ENCODE results near the gene GBE1. TPM values are rescaled to one million over a fixed set of nuclear protein-coding genes. Genes with fewer than 3 reads are reported as not detected.

Gene GBE1
- total RNA-seq, 1 donor from 2014 or later, result 102 TPM

- intact Hi-C loops (cut with DNase I), result no loop called here
- no peak for DNase-seq (ENCODE audit: low spot score)
Observed at GRCh38 chr3:81718311-81718710, 43.1 kb downstream of the GBE1 start.

DNA sequence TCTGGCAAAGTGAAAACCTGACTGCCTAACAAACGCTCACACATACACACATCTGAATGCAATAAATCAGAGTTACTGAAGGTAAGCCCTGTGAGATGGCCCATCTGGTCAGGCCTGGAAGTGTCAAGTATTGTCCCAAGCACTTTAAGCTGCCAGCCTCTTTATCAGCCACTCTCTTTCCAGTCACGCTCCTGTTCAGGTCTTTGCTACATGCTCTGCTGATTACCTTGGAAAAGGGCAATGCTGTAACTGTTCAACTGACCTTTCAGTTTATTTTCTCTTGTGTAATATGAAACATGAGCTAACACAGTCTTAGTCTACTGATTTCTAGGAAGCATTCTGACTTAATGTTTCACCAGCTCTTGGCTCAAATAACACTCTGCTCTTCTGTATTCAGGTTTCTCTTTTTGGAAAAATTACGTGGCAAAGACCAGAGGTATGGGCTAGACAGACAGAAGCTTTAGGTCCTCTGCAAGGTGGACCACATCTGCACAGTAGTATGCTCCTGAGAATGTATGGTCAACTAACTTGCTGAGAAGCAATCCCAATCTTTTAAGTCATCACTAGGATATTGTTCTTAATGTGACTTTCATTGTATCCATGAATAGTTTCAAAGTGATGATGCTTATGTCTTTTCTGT is 44.5 kb downstream of the GBE1 start:
- intact Hi-C loops (cut with DNase I), result loop anchor here (2.0 kb wide), 1 partner anchor 44 kb away; the partner anchor contains the start of gene GBE1
- no peak for DNase-seq (ENCODE audit: low spot score)

GRCh38 chr3:81713031-81713430 is 48.4 kb downstream of the GBE1 start:
- intact Hi-C loops (cut with DNase I), result no loop called here
- DNase-seq (ENCODE audit: low spot score), result no peak

DNA sequence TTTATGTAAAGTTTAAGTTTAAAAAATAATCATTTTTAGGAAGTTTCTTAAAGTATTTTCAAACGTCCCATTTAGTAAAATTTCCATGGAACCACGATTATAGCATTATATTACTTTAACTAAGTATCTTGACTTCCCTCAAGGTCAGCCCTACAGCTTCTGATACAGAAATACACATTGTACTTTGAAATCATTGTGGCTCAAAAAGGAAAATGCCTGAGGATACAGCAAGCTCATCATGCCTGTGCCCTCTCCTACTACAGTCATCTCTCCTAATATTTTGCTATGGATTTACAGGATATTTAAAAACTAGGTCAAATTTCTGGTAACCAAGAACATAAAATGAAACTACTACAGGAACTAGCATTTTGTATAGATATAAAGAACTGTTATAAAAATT is 51.8 kb downstream of the GBE1 start:
- no peak for DNase-seq (ENCODE audit: low spot score)
- intact Hi-C loops (cut with DNase I), result no loop called here

GRCh38 chr3:81707996-81708395 is 53.4 kb downstream of the GBE1 start:
- intact Hi-C loops (cut with DNase I), result no loop called here
- DNase-seq (ENCODE audit: low spot score), result no peak

DNA sequence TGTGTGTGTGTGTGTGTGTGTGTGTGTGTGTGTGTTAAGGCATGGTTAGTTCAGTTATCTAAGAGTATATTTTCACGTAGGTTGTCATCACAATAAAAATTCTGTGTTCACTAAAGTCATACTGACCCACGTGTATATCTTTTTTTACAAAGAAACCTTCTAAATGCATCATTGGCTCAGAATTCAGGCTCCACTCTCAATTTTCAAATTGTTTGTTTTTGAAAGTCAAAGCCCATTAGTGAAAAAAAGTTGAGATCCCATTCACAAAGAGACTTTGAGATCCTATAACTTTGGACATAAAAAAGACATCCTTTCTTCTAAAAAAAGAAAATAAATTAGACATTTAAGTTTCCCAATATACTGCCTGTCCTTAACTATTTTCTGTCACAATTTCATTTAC is 59.3 kb downstream of the GBE1 start:
- intact Hi-C loops (cut with DNase I), result no loop called here
- DNase-seq (ENCODE audit: low spot score), result no peak

GRCh38 chr3:81699536-81700320 is 61.7 kb downstream of the GBE1 start:
- DNase-seq (ENCODE audit: low spot score), result no peak
- intact Hi-C loops (cut with DNase I), result no loop called here

DNA sequence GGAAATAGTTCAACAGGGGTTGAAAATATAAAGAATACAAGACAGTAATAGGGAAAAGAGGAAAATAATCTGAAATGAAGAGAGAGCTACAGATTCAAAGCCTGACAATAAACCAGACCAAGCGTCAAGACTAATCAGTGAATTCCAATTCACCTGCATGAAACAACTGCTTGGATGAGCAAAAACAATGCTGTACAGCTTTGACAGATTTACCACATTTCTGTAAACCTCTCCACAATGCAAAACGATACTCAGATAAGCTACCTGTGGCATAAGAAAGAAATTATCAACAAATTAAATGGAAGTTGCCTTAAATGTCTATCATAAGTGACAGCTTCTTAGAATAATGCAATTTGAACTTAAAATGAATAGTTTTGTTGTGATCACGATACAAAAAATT is 65.4 kb downstream of the GBE1 start:
- no peak for DNase-seq (ENCODE audit: low spot score)
- intact Hi-C loops (cut with DNase I), result no loop called here

DNA sequence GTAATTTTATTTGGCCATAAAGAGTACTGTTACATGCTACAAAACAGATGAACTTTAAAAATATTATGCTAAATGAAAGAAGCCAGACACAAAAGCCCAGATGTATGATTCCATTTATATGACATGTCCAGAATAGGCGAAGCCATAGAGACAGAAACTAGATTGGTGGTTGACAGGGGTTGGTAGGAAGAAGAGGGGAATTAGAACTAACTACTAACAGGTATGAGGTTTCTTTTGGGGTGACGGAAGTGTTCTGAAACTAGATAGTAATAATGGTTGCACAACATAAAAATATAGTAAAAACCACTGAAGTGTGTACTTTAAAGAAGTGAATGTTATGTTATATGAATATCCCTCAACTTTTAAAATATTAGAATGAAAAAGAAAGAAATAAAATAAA is 66.1 kb downstream of the GBE1 start:
- no peak for DNase-seq (ENCODE audit: low spot score)
- intact Hi-C loops (cut with DNase I), result no loop called here

DNA sequence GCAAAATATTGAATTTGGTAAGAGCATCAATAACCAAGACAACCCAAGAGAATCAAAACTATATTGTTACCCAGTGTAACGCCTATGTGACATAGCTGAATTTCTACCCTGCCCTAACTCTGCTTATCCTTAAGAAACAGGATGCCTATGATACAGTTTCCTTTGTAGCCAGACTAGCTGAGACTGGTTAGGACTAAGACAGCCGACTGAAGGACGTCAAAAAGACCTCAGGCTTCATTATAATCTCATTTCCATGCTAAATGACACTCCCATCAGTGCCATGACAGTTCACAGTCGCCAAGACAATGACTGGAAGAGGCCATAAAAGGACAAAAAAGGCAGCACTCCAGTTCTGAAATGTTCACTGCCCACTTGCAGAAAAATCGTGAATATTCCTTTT is 66.8 kb downstream of the GBE1 start:
- no peak for DNase-seq (ENCODE audit: low spot score)
- intact Hi-C loops (cut with DNase I), result no loop called here

DNA sequence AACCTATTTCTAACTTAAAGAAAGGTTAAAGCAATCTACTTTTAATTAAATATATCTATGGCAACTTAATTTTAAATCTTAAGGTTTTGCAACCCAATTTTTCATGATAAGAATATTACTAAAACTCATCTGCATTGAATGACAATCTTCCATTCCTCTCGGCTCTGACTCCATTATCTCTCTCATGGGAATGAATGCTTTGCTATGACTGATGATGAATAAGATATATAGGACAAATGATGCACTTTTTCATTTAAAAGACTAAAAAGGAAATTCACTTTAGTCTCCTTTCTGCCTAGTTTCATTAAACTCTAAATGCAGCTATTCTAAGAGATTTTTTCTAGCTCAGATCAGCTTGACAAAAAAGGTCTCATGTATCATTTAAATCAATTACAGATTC is 68.7 kb downstream of the GBE1 start:
- no peak for DNase-seq (ENCODE audit: low spot score)
- intact Hi-C loops (cut with DNase I), result no loop called here

DNA sequence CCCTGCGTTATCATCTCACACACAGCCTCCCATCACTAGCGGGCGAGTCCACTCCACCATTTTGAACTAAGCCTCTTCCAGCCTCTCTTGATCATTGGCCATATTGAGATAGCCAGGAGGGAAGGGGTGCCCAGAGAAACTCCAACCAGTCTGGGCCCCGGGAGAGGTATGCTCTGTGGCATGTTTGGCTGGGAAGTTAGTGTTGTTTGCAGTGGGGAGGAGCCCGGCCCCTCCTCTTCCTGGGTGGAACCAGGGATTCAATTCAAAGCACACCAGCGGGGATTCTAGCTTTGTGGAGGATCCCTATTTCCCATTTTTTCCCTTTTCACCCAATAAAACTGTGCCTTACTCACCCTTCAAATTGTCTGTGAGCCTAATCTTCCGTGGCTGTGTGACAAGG is 71.8 kb downstream of the GBE1 start:
- DNase-seq (ENCODE audit: low spot score), result no peak
- intact Hi-C loops (cut with DNase I), result no loop called here

- intact Hi-C loops (cut with DNase I), result no loop called here
Observed at GRCh38 chr3:81684751-81685395, 76.6 kb downstream of the GBE1 start.

GRCh38 chr3:81676706-81677456 is 84.6 kb downstream of the GBE1 start:
- intact Hi-C loops (cut with DNase I), result no loop called here
- DNase-seq (ENCODE audit: low spot score), result no peak

More at GRCh38 chr3:81684751-81685395, 76.6 kb downstream of the GBE1 start:
- DNase-seq (ENCODE audit: low spot score), result no peak

DNA sequence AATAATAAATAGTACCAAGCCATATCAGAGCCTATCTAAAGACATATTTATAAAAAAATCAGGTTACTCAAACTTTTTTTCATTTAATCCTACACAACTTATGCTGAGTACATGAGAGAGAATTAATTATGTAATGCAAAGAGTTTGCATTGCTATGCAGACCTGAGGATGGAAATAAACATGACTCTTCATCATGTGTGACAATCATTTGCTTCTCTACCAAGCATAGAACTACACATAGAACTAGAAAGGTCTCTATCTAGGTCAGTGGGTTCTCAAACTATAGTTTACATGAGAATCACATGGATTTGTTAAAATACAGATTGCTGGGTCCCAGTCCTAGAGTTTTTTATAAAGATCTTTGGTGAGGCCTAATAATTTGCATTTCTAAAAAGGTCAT is 86.8 kb downstream of the GBE1 start:
- no peak for DNase-seq (ENCODE audit: low spot score)
- intact Hi-C loops (cut with DNase I), result no loop called here

DNA sequence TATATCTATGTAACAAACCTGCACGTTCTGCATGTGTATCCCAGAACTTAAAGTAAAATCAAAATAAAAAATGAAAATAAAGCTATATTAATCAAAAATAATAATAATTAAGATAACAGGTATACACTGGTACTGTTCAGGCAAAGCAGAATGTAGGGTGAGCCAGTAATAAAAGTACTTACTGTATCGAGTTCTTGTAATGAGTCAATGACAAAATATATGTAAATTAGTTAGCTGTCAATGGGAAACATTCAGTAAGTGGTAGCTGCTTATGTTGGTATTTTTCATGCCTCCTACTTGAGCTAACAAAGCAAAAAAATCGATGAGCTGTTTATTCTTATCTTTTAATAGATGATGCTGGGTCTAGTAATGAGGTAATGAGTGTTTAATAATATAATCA is 93.2 kb downstream of the GBE1 start:
- DNase-seq (ENCODE audit: low spot score), result no peak
- intact Hi-C loops (cut with DNase I), result loop anchor here (5.0 to 10.0 kb wide), 3 partner anchors 94 to 464 kb away; partner anchors contain the start of gene GBE1

- intact Hi-C loops (cut with DNase I), result loop anchor here (5.0 to 10.0 kb wide), 3 partner anchors 96 to 466 kb away; partner anchors contain the start of gene GBE1
Observed at GRCh38 chr3:81666502-81667121, 94.8 kb downstream of the GBE1 start.

GRCh38 chr3:81663114-81663513 is 98.3 kb downstream of the GBE1 start:
- no peak for DNase-seq (ENCODE audit: low spot score)
- intact Hi-C loops (cut with DNase I), result loop anchor here (10.0 kb wide), 1 partner anchor 252 kb away; no protein-coding TSS in a partner anchor

More at GRCh38 chr3:81666502-81667121, 94.8 kb downstream of the GBE1 start:
- no peak for DNase-seq (ENCODE audit: low spot score)

DNA sequence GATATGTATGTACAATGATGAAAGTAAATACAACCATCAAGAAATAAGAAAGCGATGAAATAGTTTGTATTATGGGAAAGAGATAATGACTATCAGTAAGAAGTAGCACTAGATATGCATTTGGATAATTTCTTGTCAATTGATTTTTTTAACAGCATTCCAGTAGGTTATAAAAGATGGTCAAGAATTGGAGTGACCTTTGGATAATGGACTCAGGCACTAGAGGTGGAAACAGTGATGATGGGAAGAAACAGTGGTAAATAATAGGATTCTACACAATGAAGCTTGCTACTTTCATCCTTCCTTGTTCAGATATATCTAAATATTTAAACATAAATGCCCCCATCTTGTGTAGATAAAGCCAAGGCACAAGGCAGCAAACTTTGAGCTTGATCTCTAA is 101.4 kb downstream of the GBE1 start:
- intact Hi-C loops (cut with DNase I), result loop anchor here (10.0 kb wide), 1 partner anchor 255 kb away; no protein-coding TSS in a partner anchor
- DNase-seq (ENCODE audit: low spot score), result no peak

All from cardiac septum (tissue), 1 donor.